Measurements from ENCODE around the gene NEO1. TPM values are rescaled to one million over a fixed set of nuclear protein-coding genes. Genes with fewer than 3 reads are reported as not detected.

Gene NEO1
- total RNA-seq, result 16.0 and 23.7 TPM in 2 replicates

GRCh38 chr15:73051807-73052652, at the start of gene NEO1:
TSS of gene NEO1 (plus strand) at chr15:73052463. CDS start at chr15:73052676, 213 bp downstream.

Small RNA genes lying within 50 kb of the gene (small RNA-seq; reads per million reads assigned to genes)
- not detected for gene FKBP1AP2

All from hair follicle dermal papilla cell (primary cell).